ENCODE measurements around the gene TPST2.
A peak's percentile ranks its signal among the peaks of the same experiment; 100 is the strongest.

TPST2 gene

DNA sequence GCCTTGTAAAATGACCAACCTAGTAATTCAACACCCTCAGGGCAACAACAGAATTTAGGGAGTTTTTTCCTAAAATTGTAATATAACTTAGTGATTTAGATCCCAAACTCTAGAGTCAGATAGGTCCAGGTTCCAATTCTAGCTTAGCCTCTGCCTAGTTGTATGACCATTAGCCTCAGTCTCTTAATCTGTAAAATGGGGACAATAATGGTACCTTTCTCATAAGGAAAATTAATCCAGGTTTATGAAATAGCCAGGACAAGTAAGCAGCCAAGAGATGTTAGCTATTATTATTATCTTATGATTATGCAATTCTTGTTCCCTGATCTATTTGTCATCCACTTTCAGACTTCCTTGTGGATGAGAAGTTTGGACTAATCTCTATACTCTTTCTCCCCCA is 81.8 kb downstream of the TPST2 start:
- H3K36me3 Mint-ChIP-seq (ENCODE audit: low read depth): peaks cover 43% of the 10 kb centered on the region
- no peaks in the 10 kb centered on the region for H3K9me3 Mint-ChIP-seq
- peaks cover 21% of the 10 kb centered on the region for H3K4me1 Mint-ChIP-seq
- no peak overlapping the region for H3K4me3 Mint-ChIP-seq
- TF ChIP-seq, protein P1, sequence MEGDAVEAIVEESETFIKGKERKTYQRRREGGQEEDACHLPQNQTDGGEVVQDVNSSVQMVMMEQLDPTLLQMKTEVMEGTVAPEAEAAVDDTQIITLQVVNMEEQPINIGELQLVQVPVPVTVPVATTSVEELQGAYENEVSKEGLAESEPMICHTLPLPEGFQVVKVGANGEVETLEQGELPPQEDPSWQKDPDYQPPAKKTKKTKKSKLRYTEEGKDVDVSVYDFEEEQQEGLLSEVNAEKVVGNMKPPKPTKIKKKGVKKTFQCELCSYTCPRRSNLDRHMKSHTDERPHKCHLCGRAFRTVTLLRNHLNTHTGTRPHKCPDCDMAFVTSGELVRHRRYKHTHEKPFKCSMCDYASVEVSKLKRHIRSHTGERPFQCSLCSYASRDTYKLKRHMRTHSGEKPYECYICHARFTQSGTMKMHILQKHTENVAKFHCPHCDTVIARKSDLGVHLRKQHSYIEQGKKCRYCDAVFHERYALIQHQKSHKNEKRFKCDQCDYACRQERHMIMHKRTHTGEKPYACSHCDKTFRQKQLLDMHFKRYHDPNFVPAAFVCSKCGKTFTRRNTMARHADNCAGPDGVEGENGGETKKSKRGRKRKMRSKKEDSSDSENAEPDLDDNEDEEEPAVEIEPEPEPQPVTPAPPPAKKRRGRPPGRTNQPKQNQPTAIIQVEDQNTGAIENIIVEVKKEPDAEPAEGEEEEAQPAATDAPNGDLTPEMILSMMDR (IDR thresholded peaks at IDR 0.05; ENCODE audit: unreplicated experiment in 3 of 3): no peak
- no peak overlapping the region for H3K27ac Mint-ChIP-seq
- H3K27me3 Mint-ChIP-seq (ENCODE audit: low read depth): no peaks in the 10 kb centered on the region

DNA sequence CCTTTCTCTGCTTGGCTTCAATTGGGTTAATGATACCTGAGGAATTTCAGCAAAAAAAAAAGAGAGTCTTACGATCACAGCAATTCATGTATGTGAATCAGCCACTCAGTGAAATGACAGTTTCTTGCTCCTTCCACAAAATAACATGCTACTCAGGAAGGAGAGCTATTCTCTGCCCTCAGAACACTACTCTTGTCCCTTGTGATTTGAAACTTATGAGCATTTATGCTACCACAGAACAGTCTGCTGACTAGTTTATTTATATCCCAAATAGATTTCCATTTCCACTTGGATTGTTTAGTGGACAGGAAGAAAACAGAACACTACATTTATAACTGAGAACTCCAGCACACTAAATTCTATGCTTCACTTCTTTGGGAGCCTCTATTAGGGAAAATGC is 86.2 kb downstream of the TPST2 start:
- no peak overlapping the region for H3K4me3 Mint-ChIP-seq
- H3K36me3 Mint-ChIP-seq (ENCODE audit: low read depth): peaks cover 61% of the 10 kb centered on the region
- peak overlapping the region in 1 of 3 experiments; percentile 64 for H3K27ac Mint-ChIP-seq
- H3K9me3 Mint-ChIP-seq: no peaks in the 10 kb centered on the region
- H3K4me1 Mint-ChIP-seq: no peaks in the 10 kb centered on the region
- H3K27me3 Mint-ChIP-seq (ENCODE audit: low read depth): no peaks in the 10 kb centered on the region
- TF ChIP-seq, protein P1 (IDR thresholded peaks at IDR 0.05; ENCODE audit: unreplicated experiment in 3 of 3): no peak

DNA sequence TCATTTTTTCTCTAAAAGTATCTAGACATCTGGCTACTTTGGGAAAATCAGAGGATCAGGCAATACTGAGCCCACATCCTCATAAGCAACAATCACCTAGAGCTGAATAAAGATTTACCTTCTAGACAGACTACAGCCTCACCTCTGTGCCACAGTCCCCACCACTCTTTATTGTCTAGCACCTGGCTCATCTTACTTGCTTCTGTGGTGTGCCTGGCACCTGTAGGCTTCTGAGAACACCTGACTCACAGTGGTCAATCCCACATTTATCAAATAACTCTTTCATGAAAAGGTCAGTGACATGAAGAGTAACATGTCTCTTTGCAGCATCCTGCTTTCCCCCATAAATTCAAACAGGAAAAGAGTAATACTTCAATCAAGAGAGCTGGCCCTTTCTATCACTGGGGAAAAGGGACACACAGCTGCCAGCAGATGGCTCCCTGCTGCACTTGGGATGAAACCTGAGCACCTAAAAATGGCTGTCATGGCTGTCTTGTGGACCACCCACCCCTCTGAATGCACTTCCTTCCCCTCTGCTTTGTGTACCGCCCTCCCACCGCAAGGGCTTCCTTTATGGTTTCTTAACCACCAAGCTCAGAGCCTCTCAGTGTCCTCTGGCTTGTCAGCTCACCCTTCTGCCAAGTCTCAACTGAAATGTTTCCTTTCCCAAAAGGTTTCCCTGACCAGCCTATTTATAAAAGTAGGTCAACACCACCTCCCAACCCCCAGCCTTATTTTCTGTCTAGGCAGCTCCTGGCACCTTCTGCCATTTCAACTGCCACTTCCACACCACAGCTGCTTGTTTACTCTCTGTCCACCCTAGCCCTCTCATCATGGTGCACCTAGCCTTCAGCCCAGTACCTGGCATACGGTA is 87.0 kb downstream of the TPST2 start:
- peak overlapping the region in 2 of 3 experiments; percentile 37 to 64 for H3K27ac Mint-ChIP-seq

DNA sequence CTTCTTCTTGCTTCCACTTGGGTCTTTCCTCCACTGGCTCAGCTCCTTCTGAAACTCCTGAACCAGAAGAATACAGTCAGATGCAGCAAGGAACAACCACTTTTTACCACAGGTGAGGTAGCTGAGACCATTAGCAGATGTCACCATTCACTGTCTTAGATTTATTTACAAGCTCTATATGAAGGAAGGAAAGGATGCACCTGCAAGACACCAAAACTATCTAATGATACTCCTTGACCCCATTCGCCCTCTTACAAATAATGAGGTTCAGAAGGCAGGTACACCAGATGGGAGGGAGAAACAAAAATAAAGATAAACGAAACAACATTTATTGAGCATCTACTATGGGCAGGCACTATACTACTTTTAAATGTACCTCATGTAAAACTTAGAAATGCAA is 87.9 kb downstream of the TPST2 start:
- Mint-ChIP-seq H3K4me3 (no peak overlapping the region), H3K36me3 (ENCODE audit: low read depth) (peaks cover 73% of the 10 kb centered on the region), H3K27me3 (ENCODE audit: low read depth) (no peaks in the 10 kb centered on the region), H3K27ac (no peak overlapping the region), H3K4me1 (no peaks in the 10 kb centered on the region), H3K9me3 (no peaks in the 10 kb centered on the region)
- TF ChIP-seq, protein P1 (IDR thresholded peaks at IDR 0.05; ENCODE audit: unreplicated experiment in 3 of 3): no peak

More for the DNA sequence above, 87.0 kb downstream of the TPST2 start:
- no peaks in the 10 kb centered on the region for H3K9me3 Mint-ChIP-seq
- TF ChIP-seq, protein P1 (IDR thresholded peaks at IDR 0.05; ENCODE audit: unreplicated experiment in 3 of 3): peak; percentile 47 to 51 (median 50)
- no peaks in the 10 kb centered on the region for H3K27me3 Mint-ChIP-seq (ENCODE audit: low read depth)
- H3K36me3 Mint-ChIP-seq (ENCODE audit: low read depth): peaks cover 67% of the 10 kb centered on the region
- H3K4me1 Mint-ChIP-seq: no peaks in the 10 kb centered on the region
- H3K4me3 Mint-ChIP-seq: no peak overlapping the region

DNA sequence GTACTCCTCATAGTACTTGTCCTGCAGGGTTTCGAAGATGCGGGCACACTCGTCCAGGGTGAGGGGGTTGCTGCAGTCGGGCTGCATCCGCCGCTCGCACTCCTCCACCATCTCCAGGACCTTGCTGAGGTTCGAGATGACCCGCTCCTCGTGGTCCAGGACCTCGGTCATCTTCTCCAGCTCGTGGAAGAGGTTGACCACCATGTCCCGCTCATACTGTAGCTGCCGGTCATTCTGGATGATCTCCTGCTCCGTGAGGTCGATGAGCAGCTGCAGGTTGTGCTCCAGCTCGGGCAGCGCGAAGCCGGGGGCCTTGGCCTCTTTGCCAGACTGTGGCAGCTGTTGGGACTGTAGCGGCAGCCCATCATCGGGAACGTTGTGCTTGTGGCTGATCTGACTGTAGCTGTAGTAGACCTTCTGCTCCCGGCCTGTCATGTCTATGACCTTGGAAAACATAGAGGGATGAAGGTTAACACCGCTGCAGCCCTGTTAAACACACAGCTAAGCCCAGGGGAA is 90.7 kb downstream of the TPST2 start:
- Mint-ChIP-seq H3K27ac (no peak overlapping the region), H3K4me3 (no peak overlapping the region), H3K9me3 (no peaks in the 10 kb centered on the region), H3K27me3 (ENCODE audit: low read depth) (no peaks in the 10 kb centered on the region), H3K36me3 (ENCODE audit: low read depth) (peaks cover 69% of the 10 kb centered on the region), H3K4me1 (no peaks in the 10 kb centered on the region)
- TF ChIP-seq, protein P1 (IDR thresholded peaks at IDR 0.05; ENCODE audit: unreplicated experiment in 3 of 3): no peak

Data from nephron (organoid).